ENCODE data around the gene CT47C1. TPM values are rescaled to one million over a fixed set of nuclear protein-coding genes. Genes with fewer than 3 reads are reported as not detected.

The CT47C1 gene
- total RNA-seq, 1 experiment from 2014 or later, result not detected

Other genes starting within 250 kb of the CT47C1 start
- gene ZCCHC12, start 249.2 kb upstream of the CT47C1 start, total RNA-seq (2014; rRNA removed; shearing (Covaris generic); ENCODE audit: low replicate concordance), result not detected in 2 replicates
- gene LONRF3, start 98.4 kb upstream of the CT47C1 start, total RNA-seq (2014; rRNA removed; shearing (Covaris generic); ENCODE audit: low replicate concordance), result 5.0 and 13.8 TPM in 2 replicates
- gene KIAA1210, start 54.8 kb downstream of the CT47C1 start, total RNA-seq (2014; rRNA removed; shearing (Covaris generic); ENCODE audit: low replicate concordance), result not detected in 2 replicates
- 271 and 291 TPM in 2 replicates for gene PGRMC1, start 163.3 kb downstream of the CT47C1 start, total RNA-seq (2014; rRNA removed; shearing (Covaris generic); ENCODE audit: low replicate concordance)